ENCODE data around the gene LILRA2.
"Not testable (repeated sequence)": the region's sequence is repeated elsewhere in the genome, so short reads cannot be mapped to it uniquely, and the experiment has no call there.

LILRA2 gene

DNA sequence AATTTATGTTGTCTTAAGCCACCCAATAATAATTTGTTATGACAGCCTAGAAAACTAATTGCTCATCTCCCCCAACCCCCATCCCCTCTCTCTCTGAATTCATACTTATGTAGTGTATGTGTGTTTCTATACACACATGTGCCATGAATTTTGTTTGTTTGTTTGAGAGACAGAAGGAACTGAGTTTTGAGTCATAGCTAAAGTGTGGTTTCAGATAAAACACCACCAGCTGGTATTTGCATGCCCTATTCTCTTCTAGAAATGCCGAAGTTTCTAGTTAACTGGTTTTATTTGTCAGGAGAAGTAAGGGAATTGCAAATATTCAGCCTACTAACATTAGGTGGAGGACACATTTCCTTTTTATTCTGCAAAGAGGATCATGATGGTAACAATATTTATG lies 17.4 kb upstream of the LILRA2 start:
- H3K9me3 ChIP-seq (ENCODE audit: severe bottlenecking), result peaks cover 7% of the 10 kb centered on the region
- H3K36me3 ChIP-seq, result no peaks in the 10 kb centered on the region
- no peak overlapping the region for H3K27ac ChIP-seq
- no peak overlapping the region for H3K4me3 ChIP-seq (ENCODE audit: low read depth, low read length)
- peaks cover 90% of the 10 kb centered on the region for H3K27me3 ChIP-seq (ENCODE audit: insufficient read depth, low read depth, severe bottlenecking)
- DNase-seq, result no peak
- TF ChIP-seq, protein P1, sequence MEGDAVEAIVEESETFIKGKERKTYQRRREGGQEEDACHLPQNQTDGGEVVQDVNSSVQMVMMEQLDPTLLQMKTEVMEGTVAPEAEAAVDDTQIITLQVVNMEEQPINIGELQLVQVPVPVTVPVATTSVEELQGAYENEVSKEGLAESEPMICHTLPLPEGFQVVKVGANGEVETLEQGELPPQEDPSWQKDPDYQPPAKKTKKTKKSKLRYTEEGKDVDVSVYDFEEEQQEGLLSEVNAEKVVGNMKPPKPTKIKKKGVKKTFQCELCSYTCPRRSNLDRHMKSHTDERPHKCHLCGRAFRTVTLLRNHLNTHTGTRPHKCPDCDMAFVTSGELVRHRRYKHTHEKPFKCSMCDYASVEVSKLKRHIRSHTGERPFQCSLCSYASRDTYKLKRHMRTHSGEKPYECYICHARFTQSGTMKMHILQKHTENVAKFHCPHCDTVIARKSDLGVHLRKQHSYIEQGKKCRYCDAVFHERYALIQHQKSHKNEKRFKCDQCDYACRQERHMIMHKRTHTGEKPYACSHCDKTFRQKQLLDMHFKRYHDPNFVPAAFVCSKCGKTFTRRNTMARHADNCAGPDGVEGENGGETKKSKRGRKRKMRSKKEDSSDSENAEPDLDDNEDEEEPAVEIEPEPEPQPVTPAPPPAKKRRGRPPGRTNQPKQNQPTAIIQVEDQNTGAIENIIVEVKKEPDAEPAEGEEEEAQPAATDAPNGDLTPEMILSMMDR (IDR thresholded peaks at IDR 0.05; ENCODE audit: low read depth, low read length), result no peak

- Histone ChIP-seq H3K36me3 (no peaks in the 10 kb centered on the region), H3K9me3 (ENCODE audit: severe bottlenecking) (peaks cover 4% of the 10 kb centered on the region), H3K27me3 (ENCODE audit: insufficient read depth, low read depth, severe bottlenecking) (peaks cover 90% of the 10 kb centered on the region), H3K4me3 (ENCODE audit: low read depth, low read length) (no peak overlapping the region), H3K27ac (no peak overlapping the region)
- DNase-seq, result no peak
- TF ChIP-seq, protein P1 (IDR thresholded peaks at IDR 0.05; ENCODE audit: low read depth, low read length), result no peak
Measured at GRCh38 chr19:54558339-54558738, 15.3 kb upstream of the LILRA2 start.

DNA sequence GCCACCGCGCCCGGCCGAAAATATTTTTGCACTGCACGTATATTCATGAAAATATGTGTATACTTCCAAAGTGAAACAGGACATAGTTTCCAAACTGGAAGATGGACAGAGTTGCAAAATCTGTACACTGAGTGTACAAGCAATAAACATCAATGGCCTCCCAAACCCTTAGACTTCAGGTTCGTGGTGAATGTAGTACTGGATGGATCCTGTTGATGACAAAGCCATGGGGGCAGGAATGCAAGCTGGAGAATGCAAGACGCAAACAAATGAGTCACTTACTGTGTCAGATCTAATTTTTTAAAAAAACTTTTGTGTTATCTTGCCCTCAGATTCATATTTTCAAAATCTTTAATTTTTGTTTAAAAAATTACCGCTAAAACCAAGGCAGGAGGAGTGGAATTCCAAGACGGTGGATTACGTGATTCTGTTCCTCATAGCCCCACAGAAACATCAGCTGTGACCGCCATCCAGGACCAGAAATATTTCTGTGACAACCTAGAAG lies 12.7 kb upstream of the LILRA2 start:
- Histone ChIP-seq H3K27me3 (ENCODE audit: insufficient read depth, low read depth, severe bottlenecking) (peaks cover 83% of the 10 kb centered on the region), H3K4me3 (ENCODE audit: low read depth, low read length) (no peak overlapping the region), H3K9me3 (ENCODE audit: severe bottlenecking) (peaks cover 4% of the 10 kb centered on the region), H3K36me3 (no peaks in the 10 kb centered on the region), H3K27ac (no peak overlapping the region)
- TF ChIP-seq, protein P1 (IDR thresholded peaks at IDR 0.05; ENCODE audit: low read depth, low read length), result no peak
- DNase-seq, result no peak

GRCh38 chr19:54561840-54562239 lies 11.8 kb upstream of the LILRA2 start:
- no peak for DNase-seq
- Histone ChIP-seq H3K9me3 (ENCODE audit: severe bottlenecking) (peaks cover 4% of the 10 kb centered on the region), H3K36me3 (no peaks in the 10 kb centered on the region), H3K27ac (no peak overlapping the region), H3K27me3 (ENCODE audit: insufficient read depth, low read depth, severe bottlenecking) (peaks cover 83% of the 10 kb centered on the region), H3K4me3 (ENCODE audit: low read depth, low read length) (no peak overlapping the region)
- TF ChIP-seq, protein P1 (IDR thresholded peaks at IDR 0.05; ENCODE audit: low read depth, low read length), result no peak

DNA sequence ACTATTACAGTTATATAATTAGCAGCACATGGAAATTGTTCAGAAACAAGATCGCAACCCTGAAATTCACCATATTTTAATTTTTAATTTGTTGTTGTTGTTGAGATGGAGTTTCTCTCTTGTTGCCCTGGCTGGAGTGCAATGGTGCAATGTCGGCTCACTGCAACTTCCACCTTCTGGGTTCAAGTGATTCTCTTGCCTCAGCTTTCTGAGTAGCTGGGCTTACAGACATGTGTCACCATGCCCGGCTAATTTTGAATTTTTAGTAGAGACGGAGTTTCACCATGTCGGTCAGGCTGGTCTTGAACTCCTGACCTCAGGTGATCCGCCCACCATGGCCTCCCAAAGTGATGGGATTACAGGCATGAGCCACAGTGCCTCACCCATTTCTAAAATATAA lies 10.4 kb upstream of the LILRA2 start:
- H3K36me3 ChIP-seq; H3K9me3 ChIP-seq (ENCODE audit: severe bottlenecking); H3K27ac ChIP-seq; DNase-seq; H3K4me3 ChIP-seq (ENCODE audit: low read depth, low read length): not testable (repeated sequence)
- H3K27me3 ChIP-seq (ENCODE audit: insufficient read depth, low read depth, severe bottlenecking), result peaks cover 81% of the 10 kb centered on the region

DNA sequence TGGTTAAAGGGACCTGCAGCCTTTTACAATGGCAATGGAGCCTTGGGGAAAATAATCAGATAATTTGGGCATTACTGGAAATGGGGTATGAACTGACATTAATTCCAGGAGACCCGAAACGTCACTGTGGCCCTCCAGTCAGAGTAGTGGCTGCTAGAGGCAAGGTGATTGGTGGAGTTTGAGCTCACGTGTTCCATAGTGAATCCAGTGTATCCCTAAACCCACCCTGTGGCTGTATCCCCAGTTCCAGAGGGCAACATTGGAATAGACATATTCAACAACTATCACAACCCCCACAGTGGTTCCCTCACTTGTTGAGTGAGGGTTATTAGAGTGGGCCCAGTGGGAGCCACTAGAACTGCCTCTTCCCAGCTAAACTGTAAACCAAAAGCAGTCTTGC lies 3.3 kb upstream of the LILRA2 start:
- peaks cover 71% of the 10 kb centered on the region for H3K27me3 ChIP-seq (ENCODE audit: insufficient read depth, low read depth, severe bottlenecking)
- TF ChIP-seq, protein P1 (IDR thresholded peaks at IDR 0.05; ENCODE audit: low read depth, low read length), result no peak
- H3K4me3 ChIP-seq (ENCODE audit: low read depth, low read length), result no peak overlapping the region
- H3K9me3 ChIP-seq (ENCODE audit: severe bottlenecking), result no peaks in the 10 kb centered on the region
- H3K36me3 ChIP-seq, result no peaks in the 10 kb centered on the region
- H3K27ac ChIP-seq, result no peak overlapping the region
- no peak for DNase-seq

DNA sequence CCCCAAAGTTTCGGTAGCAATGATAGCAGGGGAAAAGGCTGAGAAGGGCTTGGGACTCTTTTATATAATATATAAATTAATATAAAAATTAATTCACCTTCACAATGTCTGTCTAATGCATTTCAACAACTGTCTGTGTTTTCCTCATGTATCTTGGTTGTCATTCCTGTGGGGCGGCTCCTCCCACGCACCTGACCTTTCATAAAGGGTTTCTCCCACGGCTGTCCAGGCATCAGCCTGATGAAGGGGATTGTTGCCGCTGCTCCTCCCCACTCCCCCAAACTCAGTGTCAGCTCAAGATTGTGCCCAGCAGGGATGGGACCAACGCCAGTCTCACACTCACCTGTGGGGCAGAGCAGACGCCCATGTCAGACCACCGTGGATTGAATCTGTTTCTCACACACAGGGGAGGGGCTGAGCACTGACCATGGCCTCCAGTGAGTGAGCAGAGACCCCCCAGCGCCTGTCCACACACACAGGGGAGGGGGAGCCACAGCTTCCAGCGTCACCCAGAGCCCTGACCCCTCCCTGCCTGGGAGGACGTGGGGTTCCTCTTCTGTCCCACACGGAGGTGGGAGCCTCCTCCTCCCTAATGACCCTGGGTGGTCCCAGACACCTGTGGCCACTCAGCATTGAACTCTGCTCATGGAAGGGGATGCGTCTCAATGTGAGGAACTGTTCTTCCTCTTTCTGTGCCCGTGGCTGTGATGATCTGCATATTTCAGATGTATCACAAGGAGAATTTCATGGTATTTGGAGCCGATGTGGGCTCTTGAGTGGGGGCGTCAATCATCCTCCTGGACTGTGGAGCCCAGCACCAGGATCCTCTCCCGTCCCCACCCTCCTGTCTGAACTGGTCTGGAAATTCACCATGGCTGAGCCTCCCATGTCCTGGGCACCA lies 1.6 kb upstream of the LILRA2 start:
- H3K27ac ChIP-seq; H3K9me3 ChIP-seq (ENCODE audit: severe bottlenecking); DNase-seq; H3K4me3 ChIP-seq (ENCODE audit: low read depth, low read length); H3K36me3 ChIP-seq: not testable (repeated sequence)
- peaks cover 55% of the 10 kb centered on the region for H3K27me3 ChIP-seq (ENCODE audit: insufficient read depth, low read depth, severe bottlenecking)

All from WERI-Rb-1 (cell line).